NCI-H1417 (cell line): ENCODE measurements around the gene TRIM24.
"Not testable (repeated sequence)": the region's sequence is repeated elsewhere in the genome, so short reads cannot be mapped to it uniquely, and the experiment has no call there.

Experiments
- DNase-seq, 3 experiments: peaks; one replicate each; lab custom pipeline; 2025; lab: John Stamatoyannopoulos, UW

TRIM24 gene

GRCh38 chr7:138460176-138460648 lies at the start of gene TRIM24:
Gene TRIM24, plus strand, starts transcription at chr7:138460259. Its CDS starts 290 bp downstream, at chr7:138460549.
- DNase-seq: peak in 2 of 3 experiments; percentile 99 to 100

- not testable (repeated sequence) for DNase-seq
Measured at GRCh38 chr7:138412077-138412476, 48.0 kb upstream of the TRIM24 start.

DNA sequence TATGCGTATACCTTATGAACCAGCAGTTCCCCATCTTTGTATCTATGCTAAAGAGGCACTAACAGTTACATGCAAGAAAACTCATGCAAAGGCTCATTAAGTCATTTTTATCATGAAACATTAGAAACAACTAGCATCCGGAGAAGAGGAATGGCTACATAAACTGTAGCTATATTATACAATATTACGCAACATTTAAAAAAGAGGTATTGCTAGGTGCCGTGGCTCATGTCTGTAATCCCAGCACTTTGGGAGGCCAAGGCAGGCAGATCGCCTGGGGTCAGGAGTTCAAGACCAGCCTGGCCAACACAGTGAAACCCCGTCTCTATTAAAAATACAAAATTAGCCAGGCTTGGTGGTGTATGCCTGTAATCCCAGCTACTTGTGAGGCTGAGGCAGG lies 47.1 kb upstream of the TRIM24 start:
- DNase-seq: not testable (repeated sequence)

DNA sequence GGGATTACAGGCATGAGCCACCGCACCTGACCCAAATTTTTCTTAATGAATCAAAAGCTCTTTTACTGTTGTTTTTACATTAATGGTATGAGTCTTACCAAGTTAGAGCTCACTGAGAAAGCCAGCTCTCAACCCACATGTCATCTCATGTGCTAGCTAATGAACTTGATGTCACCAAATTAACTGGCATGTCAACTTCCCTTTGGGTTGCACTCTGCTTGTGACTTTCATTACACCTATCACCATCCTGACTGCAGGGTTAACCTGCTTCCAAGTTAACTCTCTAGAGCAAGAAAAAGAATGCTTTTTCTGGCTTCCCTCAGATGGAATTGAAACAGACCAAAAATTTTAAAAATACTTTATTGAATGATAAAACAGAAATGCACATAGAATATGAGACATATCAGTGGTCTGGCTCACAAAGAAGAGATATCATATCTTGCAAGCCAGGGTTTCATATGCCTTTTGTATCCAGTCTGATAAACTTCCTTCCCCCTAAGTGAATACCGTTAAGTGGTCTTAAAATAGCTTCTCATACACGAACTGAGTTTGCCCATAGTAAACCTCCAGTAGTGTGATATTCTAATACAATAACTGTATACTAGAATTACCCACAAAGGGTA lies 42.9 kb upstream of the TRIM24 start:
- DNase-seq: no peak

GRCh38 chr7:138417764-138418163 lies 42.3 kb upstream of the TRIM24 start:
- no peak for DNase-seq

DNA sequence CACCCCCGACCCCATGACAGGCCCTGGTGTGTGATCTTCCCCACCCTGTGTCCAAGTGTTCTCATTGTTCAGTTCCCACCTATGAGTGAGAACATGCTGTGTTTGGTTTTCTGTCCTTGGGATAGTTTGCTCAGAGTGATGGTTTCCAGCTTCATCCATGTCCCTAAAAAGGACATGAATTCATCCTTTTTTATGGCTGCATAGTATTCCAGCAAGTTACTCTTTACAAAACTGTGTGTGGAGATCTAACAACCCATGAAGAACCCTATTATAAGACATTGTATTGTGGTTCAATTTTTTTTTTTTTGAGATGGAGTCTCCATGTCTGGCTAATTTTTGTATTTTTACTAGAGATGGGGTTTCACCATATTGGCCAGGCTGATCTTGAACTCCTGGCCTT lies 41.7 kb upstream of the TRIM24 start:
- DNase-seq: not testable (repeated sequence)

DNA sequence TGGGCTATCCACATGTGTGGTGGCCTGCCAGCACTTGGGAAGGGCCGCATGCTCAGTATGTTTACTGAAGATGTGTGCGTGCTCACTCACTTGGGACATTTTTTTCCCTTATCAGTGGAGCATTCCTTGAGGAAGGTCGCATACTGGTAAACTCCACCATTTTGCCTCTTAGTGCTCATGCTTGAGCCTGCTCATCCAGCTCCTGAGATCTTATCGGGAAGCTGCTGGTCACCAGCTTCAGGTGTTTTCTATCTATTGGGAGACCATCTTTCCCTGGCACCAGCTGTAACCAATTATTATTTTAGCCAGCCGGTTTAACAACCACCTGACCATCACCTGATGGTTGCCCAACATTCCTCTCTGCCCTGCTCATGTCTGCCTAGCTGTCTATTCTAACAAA lies 35.0 kb upstream of the TRIM24 start:
- DNase-seq: no peak

- no peak for DNase-seq
Measured at GRCh38 chr7:138429577-138430250, 30.3 kb upstream of the TRIM24 start.

GRCh38 chr7:138431517-138431916 lies 28.5 kb upstream of the TRIM24 start:
- no peak for DNase-seq

DNA sequence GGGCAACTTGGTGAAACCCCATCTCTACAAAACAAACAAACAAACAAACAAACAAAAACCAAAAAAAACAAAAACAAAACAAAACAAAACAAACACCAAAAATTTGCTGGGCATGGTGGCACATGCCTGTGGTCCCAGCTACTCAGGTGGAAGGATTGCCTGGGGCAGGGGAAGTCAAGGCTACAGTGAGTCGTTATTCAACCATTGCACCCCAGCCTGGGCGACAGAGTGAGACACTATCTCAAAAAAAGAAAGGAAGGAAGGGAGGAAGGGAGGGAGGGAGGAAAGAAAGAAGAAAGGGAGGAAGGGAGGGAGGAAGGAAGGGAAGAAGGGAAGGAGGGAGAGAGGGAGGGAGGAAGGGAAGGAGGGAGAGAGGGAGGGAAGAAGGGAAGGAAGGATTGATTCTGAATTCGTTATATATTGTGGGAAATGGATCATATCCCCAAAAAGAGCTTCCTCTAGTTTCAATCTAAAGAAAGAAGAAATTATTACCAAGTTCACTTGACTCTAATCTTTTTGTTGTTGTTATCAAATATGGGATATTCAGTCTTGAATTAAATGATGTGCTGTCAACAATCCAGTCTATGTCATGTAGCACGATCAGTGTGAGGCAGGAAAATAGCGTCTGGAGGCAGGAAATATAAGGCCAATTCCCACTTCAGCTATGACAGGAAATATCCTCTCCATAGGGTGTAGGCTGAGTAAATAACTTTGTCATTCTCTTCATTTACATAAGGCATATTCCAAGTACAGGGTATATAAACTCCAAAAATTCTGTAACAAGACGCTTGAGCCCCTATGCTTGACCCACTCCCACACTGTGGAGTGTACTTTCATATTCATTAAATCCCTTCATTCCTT lies 26.2 kb upstream of the TRIM24 start:
- DNase-seq: peak in 1 of 3 experiments; percentile 42

DNA sequence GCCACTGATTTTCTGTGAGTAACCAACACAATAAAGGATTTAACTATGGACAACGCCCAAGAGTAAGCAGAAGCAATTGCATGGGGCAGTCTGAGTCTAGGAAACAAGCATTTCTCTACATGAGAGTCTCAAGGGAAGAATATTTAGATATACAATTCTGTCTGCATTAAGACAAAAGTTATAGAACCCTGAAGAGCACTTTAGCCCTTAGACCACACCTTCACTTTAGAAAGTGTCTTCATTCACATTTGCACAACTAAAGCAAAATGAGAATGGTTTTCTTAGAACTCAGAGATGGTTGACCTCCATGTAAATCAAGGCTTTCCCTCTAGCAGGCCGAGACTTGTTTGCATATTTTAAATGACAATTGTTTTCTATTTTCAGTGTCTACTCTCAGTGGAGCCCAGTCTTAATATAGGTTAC lies 25.5 kb upstream of the TRIM24 start:
- no peak for DNase-seq

- no peak for DNase-seq
Measured at GRCh38 chr7:138435231-138435919, 24.7 kb upstream of the TRIM24 start.

- no peak for DNase-seq
Measured at GRCh38 chr7:138436388-138436787, 23.7 kb upstream of the TRIM24 start.

DNA sequence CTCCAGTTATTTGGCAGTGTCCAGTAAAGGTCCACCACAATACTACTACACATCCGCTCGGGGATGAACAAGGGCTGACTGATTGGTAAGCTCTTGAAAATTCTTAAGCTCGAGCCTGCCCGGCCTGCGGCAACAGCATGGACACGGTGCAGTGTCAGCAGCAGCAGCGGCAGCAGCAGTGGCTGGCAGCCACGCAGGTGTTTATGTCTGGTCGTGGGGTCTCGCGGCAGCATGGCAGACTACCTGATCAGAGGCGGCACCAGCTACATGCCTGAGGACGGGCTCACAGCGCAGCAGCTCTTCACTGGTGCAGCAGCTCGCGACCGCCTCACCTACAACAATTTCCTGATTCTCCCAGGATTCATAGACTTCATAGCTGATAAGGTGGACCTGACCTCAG lies 19.6 kb upstream of the TRIM24 start:
- no peak for DNase-seq

GRCh38 chr7:138442822-138443221 lies 17.2 kb upstream of the TRIM24 start:
- no peak for DNase-seq

GRCh38 chr7:138449580-138449979 lies 10.5 kb upstream of the TRIM24 start:
- DNase-seq: no peak

GRCh38 chr7:138455609-138456008 lies 4.5 kb upstream of the TRIM24 start:
- no peak for DNase-seq

- DNase-seq: no peak
Measured at GRCh38 chr7:138456220-138456619, 3.8 kb upstream of the TRIM24 start.

- no peak for DNase-seq
Measured at GRCh38 chr7:138458576-138459412, 1.3 kb upstream of the TRIM24 start.

DNA sequence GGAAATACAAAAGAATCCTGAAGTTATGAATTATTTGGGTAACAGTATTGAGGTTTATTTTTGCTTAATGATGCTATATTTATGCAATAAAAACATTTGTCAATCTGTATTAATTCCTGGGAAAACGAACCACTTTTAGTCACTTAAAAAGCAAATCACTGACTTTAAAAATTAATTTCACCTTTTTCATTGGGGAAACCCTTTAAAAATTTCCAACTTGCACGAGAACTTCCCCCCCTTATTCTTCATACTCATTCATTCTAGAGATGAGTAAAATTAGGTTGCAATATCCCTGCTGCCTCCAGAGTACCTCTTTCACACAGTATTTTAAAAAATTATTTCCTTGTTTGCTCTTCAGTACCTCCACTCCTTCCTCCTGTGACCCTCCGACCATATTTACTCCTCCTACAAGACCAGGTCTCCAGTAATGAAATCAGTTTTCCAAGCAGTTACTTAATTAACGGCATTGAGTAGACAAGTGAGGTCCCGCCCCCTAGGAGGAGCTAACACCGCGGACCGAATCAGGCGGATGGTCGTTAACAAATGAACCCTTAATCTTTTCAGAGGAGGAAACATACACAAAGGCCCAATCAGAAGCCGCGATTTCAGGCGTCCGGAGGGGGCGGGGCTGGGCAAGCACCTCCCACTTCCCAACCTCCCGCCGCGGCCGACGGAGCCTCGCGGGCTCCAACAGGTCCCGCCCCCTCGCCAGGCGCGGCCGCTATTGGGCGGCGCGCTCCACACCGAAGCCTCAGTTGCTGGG lies 465 bp upstream of the TRIM24 start:
- peak in 2 of 3 experiments; percentile 100 for DNase-seq
